ENCODE measurements around the gene VCX3A.

Gene VCX3A

GRCh38 chrX:6545712-6546111 is 10.8 kb upstream of the VCX3A start:
- no peak for TF ChIP-seq SNAI2 (CRISPR knock-in tag; IDR thresholded peaks at IDR 0.05)
- TF ChIP-seq ISL1 (CRISPR knock-in tag; IDR thresholded peaks at IDR 0.05), result no peak
- TF ChIP-seq ZFP3 (CRISPR knock-in tag; IDR thresholded peaks at IDR 0.05), result no peak
- TF ChIP-seq ZFP30 (CRISPR knock-in tag; IDR thresholded peaks at IDR 0.05), result no peak
- no peak for TF ChIP-seq ZNF8 (CRISPR knock-in tag; IDR thresholded peaks at IDR 0.05)
- no peak for TF ChIP-seq PATZ1 (CRISPR knock-in tag; IDR thresholded peaks at IDR 0.05; ENCODE audit: borderline replicate concordance)
- no peak for TF ChIP-seq PPARA (CRISPR knock-in tag; IDR thresholded peaks at IDR 0.05; ENCODE audit: borderline replicate concordance)
- TF ChIP-seq POU6F1 (CRISPR knock-in tag; IDR thresholded peaks at IDR 0.05; ENCODE audit: borderline replicate concordance, low read depth), result no peak
- TF ChIP-seq TSHZ2 (CRISPR knock-in tag; IDR thresholded peaks at IDR 0.05), result no peak
- no peak for TF ChIP-seq ZNF565 (CRISPR knock-in tag; conservative IDR thresholded peaks at IDR 0.05; ENCODE audit: low read depth)
- no peak for TF ChIP-seq BACH2 (CRISPR knock-in tag; IDR thresholded peaks at IDR 0.05; ENCODE audit: borderline replicate concordance)
- TF ChIP-seq CSRNP3 (CRISPR knock-in tag; IDR thresholded peaks at IDR 0.05), result no peak
- no peak for TF ChIP-seq ZC3H10 (CRISPR knock-in tag; IDR thresholded peaks at IDR 0.05)
- no peak for TF ChIP-seq OSR1 (CRISPR knock-in tag; IDR thresholded peaks at IDR 0.05)
- TF ChIP-seq TCF4 (CRISPR knock-in tag; IDR thresholded peaks at IDR 0.05; ENCODE audit: borderline replicate concordance), result no peak
- ATAC-seq, result no peak

GRCh38 chrX:6526564-6527136 is 8.3 kb downstream of the VCX3A start:
- no peak for TF ChIP-seq ZNF565 (CRISPR knock-in tag; conservative IDR thresholded peaks at IDR 0.05; ENCODE audit: low read depth)
- TF ChIP-seq SNAI2 (CRISPR knock-in tag; IDR thresholded peaks at IDR 0.05), result no peak
- TF ChIP-seq ZFP30 (CRISPR knock-in tag; IDR thresholded peaks at IDR 0.05), result no peak
- no peak for TF ChIP-seq ZC3H10 (CRISPR knock-in tag; IDR thresholded peaks at IDR 0.05)
- no peak for TF ChIP-seq ZNF8 (CRISPR knock-in tag; IDR thresholded peaks at IDR 0.05)
- TF ChIP-seq PATZ1 (CRISPR knock-in tag; IDR thresholded peaks at IDR 0.05; ENCODE audit: borderline replicate concordance), result no peak
- no peak for TF ChIP-seq RARB (CRISPR knock-in tag; IDR thresholded peaks at IDR 0.05)
- no peak for TF ChIP-seq ISL1 (CRISPR knock-in tag; IDR thresholded peaks at IDR 0.05)
- no peak for TF ChIP-seq ARNTL (CRISPR knock-in tag; IDR thresholded peaks at IDR 0.05; ENCODE audit: borderline replicate concordance, low read depth)
- TF ChIP-seq CSRNP3 (CRISPR knock-in tag; IDR thresholded peaks at IDR 0.05), result no peak
- no peak for TF ChIP-seq TCF4 (CRISPR knock-in tag; IDR thresholded peaks at IDR 0.05; ENCODE audit: borderline replicate concordance)
- no peak for TF ChIP-seq GLIS3 (CRISPR knock-in tag; IDR thresholded peaks at IDR 0.05)
- no peak for TF ChIP-seq OSR1 (CRISPR knock-in tag; IDR thresholded peaks at IDR 0.05)
- ATAC-seq, result no peak
